HG03378 (cell line): ENCODE data around the gene EMID1.

Source experiments
- ATAC-seq: cut with Tn5 transposase; IDR thresholded peaks from one replicate; pipeline ENCODE4 v1.9.1; 2021; ENCODE audit warnings: mild to moderate bottlenecking, moderate library complexity; ENCODE audit not compliant: unreplicated experiment

Gene EMID1

DNA sequence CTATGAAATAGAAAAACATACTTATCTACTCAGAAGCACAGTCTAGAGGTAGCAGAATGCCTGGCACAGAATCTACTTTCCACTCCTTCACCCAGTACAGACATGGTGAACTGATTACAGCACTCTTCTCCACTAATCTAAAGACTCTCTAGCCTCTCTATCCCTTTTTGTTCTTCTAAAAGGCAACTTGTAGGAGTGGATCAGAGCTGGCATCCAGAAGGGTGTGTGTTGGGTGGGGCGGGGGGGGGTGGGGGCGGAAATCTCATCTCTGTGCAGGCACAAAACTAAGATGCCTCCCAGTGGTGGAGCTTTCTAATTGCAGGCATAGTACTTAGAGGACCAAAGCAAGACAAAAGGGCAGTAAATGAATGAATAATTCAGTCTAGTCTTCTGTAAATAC, 11.5 kb upstream of the EMID1 start:
- no peak for ATAC-seq

GRCh38 chr22:29195118-29195963, 10.4 kb upstream of the EMID1 start:
- ATAC-seq: no peak

GRCh38 chr22:29195964-29196666, 9.6 kb upstream of the EMID1 start:
- no peak for ATAC-seq

DNA sequence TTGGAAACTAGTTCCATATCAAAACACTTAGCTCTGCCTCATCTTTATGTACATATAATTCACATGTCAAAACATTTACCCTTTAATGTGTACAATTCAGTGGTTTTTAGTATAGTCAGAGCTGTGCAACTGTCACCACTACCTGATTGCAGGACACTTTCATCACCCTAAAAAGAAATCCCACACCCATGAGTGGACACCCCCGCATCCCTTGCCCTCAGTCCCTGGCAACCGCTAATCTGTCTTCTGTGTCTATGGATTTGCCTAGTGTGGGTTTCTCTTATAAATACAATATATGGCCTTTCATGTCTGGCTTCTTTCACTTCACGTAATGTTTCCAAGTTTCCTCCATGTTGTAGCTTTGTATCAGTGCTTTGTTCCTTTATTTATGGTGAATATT, 8.6 kb upstream of the EMID1 start:
- ATAC-seq: no peak

DNA sequence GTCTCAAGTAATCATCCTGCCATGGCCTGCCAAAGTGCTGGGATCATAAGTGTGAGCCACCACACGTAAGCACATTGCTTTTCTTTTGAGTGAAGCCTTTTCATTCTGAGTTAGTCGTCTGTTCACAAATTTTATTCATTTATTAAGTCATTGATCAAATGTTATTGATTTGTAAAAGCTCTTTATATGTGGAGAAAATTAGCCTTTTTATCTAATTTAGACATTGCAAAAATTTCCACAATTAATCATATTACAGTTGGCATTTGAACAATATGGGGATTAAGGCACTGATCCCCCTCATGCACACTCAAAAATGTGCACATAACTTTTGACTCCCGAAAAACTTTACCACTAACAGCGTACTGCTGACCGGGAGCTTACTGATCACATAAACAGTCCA, 7.5 kb upstream of the EMID1 start:
- ATAC-seq: no peak

DNA sequence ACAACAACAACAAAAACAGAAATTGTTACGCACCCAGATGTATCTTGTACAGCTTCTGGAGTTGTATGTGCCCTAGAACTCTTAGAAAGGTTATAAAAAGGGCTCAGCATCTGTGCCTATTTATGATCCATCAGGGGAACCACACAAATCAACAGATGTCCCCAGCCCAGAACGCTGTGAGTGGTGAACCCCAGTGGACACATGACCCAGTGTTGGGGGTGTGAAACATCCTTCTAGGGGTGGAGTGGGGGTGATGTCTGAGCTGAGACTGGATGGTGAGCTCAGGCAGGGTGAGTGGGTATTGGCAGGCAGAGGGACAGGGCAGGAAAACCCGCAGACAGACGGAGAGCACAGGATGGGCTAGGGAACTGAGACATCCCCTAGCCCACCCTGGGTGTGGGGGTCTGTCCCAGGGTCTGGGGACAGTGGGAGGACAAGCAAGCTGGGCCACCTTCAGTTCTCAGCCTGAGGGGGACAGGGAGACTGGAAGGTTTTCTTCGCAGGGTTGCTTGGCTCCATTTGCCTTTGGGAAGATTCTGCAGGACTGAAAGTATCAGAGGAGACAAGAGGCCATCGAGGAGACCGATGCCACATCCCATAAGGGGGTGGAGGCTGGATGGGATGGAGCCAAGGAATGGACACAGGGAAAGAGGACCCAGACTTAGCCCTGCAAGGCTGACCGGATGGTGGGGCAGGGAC, 5.8 kb upstream of the EMID1 start:
- ATAC-seq: no peak

DNA sequence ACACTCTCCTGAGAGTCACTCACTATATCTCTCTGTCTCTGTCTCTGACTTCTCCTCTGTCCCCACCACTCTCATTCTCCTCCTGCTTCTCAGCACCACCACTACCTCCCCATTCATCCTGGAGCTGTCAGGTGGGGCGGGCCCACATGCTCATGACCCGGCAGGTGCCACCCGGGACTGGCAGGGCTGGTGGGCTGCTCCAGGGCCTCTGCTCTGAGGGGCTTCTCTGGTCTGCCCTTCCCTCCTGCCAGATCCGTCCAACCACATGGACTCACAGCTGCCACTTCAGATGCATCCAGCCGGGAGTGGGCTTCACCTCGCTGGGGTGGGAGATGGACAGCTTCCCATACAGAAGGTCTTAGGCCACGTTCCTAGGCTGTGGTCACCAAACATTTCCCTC, 4.8 kb upstream of the EMID1 start:
- no peak for ATAC-seq

DNA sequence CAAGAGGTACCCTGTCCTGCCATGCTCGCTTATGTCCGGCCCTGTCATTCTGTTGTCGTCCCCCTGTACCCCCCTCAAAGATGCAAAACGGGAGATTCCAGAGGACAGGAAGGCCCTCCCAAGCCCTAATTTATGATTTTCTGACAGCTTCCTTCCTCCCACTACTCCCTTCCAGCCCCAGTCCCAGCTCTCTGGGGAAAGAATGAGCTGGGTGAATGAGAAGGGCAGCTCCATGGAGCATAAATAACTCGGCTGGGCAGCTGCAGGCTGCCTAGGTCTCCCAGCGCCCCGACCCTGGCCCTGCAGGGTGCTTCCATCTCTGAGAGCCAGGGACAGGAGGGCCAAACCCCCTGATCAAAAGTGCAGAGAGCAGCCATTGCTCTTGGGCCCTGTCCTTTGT, 3.9 kb upstream of the EMID1 start:
- ATAC-seq: no peak

GRCh38 chr22:29202212-29203192, 3.2 kb upstream of the EMID1 start:
- ATAC-seq: peak; percentile 59

- no peak for ATAC-seq
Measured at GRCh38 chr22:29203488-29204454, 1.9 kb upstream of the EMID1 start.

DNA sequence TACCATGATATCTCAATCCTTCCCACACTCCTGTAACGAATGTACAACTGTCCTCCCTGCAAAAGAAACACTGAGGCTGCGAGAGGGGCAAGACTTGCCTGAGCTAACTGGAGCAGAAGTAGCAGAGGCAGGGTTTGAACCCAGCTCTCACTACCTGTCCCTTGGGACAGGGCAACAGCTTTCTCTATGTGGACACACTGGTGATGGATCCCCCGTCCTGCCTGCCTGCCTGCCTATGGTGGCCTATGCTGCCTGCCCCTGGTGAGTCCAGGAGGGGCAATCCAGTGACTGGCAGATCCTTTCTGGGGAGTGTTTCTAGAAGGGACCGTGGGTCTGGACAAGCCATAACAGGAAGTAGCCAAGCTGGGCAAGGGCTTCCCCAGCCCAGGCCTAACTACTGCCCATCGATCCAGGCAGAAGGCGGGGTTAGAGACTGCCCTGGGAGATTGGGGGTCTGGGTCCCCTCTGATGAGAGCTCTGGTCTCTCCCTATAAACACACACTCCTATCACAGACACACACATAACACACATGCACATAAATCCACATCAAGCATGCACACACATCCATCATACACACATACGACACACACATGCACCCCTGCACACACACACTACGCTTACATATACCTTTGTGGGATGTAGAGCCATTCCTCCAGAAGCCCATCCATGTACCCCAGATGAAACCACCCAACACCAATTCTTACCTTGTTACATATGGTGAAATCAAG, 1.1 kb upstream of the EMID1 start:
- ATAC-seq: no peak

GRCh38 chr22:29205252-29205593, 473 bp upstream of the EMID1 start:
- ATAC-seq: no peak

DNA sequence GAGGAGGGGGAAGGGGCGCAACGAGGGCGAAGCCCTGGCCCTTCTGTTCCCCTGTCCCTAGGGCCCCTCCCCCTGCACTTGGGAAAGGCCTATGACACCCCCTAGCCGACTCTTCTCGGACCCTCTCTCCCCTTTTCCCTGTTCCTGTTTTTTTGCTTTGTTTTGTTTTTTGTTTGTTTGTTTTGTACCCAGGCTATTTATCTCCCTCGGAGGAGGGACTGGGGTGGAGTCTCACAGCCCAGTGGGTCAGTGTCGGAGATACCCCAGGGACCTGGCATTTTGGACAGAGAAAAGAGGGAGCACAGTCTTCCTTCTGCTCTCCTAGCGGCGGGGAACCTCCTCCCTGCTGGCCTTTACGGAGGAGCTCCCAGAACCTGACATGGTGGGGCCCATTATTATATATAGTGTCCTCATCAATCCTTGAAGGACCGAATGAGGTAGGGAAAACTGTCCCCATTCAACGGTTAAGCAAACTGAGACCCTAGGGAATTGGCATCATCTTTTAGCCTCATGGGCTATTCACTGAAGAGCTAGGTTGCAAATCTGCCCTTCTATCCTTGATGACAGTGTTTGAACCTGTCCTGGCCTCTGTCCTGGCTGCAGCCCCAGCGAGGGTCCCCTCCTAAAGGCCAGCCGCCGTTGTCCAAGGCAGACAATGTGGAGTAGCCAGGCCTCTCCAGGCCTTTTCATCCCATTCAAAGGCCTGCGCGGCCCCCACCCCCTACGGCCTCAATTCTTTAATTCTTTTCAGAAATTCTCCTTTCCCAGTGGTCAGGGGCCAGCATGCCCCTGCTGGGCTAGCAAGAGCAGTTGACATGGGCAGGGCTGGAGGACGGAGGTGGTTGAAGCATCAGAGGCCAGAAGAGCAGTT, 911 bp downstream of the EMID1 start:
- no peak for ATAC-seq

GRCh38 chr22:29207243-29207550, 1.5 kb downstream of the EMID1 start:
- ATAC-seq: no peak

DNA sequence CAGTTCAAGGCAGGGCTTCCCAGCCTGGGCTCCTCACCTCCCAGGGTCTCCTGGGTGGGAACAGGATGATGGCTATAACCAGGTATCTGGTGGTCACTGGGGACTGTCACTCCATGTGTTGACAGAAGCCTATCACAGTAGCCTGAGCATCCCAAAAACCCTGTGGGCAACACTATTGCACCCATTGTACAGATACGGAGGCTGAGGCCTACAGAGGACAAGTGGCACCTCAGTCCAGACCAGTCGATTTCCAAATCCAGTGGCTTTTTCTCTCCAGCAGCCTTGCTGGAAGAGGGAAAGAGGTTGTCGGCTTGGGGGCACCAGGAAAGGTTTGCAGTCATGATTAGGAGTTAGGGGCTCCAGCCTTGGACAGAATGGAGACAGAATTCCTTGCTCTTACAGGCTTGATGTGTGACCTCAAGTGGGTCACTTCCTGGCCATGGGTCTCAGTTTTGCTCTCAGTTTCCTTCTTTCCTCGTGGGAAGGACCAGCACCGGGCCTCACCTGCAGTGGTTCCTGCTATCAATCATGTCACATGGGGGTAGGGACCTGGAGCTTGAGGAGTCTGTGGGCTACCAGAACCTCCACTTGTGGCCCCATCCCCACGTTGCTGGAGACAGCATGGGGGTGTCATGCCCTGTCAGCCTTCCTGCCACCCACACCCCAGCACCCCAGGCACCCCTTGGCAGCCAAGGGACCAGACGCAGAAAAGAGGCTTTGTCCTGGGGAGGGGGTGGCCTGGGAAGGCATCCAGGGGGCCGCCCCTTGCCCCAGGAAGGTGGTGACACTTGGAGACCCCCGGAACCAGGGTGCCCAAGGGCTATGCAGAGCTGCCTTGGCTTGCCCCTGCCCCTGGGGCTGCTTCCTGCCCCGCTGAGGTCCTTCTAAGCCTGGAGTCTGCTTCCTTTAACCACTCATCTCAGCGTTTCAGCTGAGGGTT, 2.1 kb downstream of the EMID1 start:
- ATAC-seq: no peak

GRCh38 chr22:29208502-29208862, 2.8 kb downstream of the EMID1 start:
- no peak for ATAC-seq
